Cerebellar nuclear complex (tissue), 1 donor: ENCODE data around the gene KRTAP10-4.
"Not testable (repeated sequence)": the region's sequence is repeated elsewhere in the genome, so short reads cannot be mapped to it uniquely, and the experiment has no call there.

Experiments
- DNase-seq, 2 experiments: peaks; one replicate each; lab custom pipeline; 2025; lab: John Stamatoyannopoulos, UW

KRTAP10-4 gene, protein sequence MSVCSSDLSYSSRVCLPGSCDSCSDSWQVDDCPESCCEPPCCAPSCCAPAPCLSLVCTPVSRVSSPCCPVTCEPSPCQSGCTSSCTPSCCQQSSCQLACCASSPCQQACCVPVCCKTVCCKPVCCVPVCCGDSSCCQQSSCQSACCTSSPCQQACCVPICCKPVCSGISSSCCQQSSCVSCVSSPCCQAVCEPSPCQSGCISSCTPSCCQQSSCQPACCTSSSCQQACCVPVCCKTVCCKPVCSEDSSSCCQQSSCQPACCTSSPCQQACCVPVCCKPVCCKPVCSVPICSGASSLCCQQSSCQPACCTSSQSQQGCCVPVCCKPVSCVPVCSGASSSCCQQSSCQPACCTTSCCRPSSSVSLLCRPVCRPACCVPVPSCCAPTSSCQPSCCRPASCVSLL

DNA sequence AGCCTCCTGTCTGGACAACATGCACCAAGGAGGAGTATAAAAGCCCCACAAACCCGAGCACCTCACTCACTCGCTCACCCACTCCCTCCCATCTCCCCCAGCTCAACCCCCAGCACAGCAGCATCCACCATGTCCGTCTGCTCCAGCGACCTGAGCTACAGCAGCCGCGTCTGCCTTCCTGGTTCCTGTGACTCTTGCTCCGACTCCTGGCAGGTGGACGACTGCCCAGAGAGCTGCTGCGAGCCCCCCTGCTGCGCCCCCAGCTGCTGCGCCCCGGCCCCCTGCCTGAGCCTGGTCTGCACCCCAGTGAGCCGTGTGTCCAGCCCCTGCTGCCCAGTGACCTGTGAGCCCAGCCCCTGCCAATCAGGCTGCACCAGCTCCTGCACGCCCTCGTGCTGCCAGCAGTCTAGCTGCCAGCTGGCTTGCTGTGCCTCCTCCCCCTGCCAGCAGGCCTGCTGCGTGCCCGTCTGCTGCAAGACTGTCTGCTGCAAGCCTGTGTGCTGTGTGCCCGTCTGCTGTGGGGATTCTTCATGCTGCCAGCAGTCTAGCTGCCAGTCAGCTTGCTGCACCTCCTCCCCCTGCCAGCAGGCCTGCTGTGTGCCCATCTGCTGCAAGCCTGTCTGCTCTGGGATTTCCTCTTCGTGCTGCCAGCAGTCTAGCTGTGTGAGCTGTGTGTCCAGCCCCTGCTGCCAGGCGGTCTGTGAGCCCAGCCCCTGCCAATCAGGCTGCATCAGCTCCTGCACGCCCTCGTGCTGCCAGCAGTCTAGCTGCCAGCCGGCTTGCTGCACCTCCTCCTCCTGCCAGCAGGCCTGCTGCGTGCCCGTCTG lies at the start of gene KRTAP10-4:
KRTAP10-4 (plus strand) TSS at position 100 of the 827 bp plus-strand sequence; CDS start at position 130, 30 bp downstream.
- not testable (repeated sequence) for DNase-seq

DNA sequence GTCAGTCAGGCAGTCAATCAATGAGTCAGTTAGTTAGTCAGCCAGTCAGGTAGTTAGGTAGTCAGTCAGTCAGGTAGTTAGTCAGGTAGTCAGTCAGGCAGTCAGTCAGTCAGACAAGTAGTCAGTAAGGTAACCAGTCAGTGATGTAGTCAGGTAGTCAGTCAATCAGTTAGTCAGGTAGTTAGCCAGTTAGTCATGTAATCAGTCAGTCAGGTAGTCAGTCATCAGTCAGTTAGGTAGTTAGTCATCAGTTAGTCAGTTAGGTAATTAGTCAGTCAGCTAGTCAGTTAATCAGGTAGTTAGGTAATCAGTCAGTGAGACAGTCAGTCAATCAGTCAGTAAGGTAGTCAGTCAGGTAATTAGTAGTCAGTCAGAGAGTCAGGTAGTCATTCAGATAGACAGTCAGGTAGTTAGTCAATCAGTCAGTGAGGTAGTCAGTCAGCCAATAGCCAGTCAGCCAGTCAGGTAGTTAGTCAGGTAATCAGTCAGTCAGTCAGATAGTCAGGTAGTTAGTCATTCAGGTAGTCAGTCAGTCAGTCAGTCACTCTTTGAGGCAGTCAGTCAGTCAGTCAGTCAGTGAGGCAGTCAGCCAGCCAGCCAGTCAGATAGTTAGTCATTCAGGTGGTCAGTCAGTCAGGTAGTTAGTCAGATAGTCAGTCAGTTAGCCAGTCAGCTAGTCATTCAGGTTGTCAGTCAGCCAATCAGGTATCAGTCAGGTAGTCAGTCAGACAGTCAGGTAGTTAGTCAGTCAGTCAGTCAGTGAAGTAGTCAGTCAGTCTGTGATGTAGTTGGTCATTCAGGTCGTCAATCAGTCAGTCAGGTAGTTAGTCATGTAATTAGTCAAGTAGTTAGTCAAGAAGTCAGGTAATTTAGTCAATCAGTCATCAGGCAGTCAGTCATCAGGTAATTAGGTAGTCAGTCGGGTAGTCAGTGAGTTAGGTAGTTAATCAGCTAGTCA lies 48.8 kb upstream of the KRTAP10-4 start:
- no peak for DNase-seq

GRCh38 chr21:44525391-44526095 lies 48.0 kb upstream of the KRTAP10-4 start:
- DNase-seq: no peak

GRCh38 chr21:44526096-44526997 lies 47.2 kb upstream of the KRTAP10-4 start:
- no peak for DNase-seq

DNA sequence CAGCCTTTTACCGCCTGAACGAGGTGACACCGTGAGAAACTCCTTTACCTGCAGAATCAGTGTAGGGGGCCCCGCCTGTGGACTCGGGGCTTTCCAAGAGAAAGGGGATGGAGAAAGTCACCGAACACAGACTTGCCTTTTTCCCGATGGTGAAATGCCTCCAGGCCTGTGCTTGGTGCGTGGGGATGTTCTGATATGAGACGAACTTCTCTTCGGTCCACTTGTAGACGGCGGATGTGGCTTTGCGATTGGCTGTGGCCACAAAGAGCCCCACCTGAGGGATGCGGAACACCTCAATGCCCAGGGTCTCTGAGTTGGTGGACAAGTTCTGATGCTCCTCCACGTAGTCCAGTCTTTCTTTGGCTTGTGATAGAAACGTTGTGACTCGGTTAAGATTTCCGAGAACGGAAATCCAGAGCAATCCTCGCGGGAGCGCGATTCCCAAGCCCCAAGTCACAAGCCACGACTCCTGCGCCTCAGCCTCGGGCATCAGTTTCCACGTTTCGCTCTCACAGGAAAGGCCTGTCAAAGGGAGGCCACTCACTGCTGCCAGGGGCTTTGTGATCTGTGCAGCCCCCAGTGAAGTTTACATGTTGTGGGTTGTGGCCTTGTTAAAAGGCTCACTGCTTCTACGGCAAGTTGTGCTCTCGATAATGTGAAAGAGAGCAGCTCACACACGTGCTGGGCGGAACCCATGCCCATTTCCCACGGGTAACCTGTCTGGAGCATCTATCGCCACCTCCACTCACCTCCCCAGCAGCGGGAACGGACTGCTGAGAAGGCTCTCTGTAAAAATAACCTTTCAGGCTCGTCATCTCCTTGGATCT lies 46.2 kb upstream of the KRTAP10-4 start:
- DNase-seq: no peak

DNA sequence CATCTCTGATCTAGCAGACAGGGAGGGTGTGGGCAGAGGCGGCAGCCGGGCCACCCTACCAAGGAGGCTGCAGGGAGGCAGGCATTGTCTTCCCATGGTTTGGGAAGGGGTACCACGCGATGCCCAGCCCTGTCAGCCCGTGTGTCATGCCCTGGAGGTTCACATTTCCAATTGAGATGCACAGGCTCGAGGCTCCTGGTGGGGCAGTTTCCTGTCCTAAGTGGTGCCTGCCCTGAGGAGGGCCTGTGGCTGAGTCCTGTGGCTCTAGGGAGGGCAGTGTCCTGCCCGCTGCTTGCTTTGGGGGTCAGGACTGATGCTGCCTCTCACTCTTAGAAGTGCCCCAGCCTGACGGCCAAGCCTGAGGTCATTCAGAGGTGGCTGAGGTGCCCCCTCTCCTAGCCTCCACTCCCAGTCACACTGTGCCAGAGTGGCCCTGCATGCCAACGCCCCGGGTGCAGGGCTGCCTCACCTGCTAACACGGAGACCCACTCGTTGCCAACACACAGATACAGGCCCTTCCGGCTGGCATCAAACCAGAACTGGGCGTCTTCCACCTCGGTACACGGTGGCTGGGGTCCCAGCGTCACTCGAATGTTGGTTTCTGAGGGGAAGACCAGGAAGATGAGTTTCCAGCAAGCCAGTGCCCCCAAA lies 45.4 kb upstream of the KRTAP10-4 start:
- no peak for DNase-seq

GRCh38 chr21:44528634-44528995 lies 44.9 kb upstream of the KRTAP10-4 start:
- no peak for DNase-seq

DNA sequence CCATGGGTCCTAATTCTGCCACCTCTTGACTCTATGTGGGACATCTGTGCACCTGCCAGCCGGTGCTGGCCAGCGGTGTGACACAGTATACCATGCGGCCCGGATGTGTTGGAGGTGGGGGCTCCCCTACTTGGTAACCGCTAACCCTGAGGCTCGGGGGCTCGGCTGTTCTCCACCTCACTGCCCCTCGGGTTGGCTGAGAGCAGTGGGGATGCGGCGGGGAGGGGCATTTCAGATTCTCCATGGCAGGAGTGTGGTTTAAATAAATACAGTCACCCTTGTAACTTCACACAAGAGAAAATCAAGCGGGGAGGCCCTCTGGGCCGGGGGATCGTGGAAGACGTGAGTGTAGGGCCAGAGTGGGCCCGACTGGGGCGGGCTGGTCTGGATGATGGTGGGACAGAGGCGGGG lies 44.5 kb upstream of the KRTAP10-4 start:
- DNase-seq: no peak

- no peak for DNase-seq
Observed at GRCh38 chr21:44529503-44530125, 43.9 kb upstream of the KRTAP10-4 start.

GRCh38 chr21:44530221-44530902 lies 43.2 kb upstream of the KRTAP10-4 start:
- no peak for DNase-seq

DNA sequence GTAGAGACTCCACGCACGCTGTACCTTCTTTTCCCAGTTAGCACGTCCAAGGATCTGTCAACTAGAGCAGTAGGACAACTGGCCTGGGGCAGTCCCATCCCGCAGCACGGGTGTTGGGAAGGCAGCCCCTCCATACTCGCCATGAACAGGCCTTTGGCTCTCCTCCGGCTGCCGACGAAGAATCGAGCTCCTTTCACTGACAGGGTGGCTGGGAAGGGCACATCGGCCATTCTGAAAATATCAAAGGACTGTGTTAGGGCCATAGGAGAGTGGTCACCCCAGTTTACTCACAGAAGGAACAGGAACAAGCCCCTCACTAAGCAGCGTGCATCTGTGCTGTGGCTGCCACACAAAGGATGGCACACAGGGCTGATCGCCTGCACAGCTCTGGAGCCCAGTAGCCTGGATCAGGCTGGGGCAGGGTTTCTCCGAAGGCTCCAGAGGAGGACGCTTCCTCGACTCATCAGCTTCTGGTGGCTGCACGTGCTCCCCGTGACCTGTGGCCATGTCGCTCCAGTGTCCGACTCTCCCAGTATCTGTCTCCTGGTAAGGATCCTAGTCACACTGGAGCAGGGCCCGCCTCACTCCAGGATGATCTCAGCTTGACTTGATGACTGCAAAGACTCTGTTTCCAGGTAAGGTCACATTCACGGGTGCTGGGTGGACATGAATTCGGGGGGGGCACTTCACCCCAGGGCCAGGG lies 42.5 kb upstream of the KRTAP10-4 start:
- DNase-seq: no peak

GRCh38 chr21:44531606-44532564 lies 41.6 kb upstream of the KRTAP10-4 start:
- no peak for DNase-seq

- DNase-seq: no peak
Observed at GRCh38 chr21:44532712-44533111, 40.8 kb upstream of the KRTAP10-4 start.

DNA sequence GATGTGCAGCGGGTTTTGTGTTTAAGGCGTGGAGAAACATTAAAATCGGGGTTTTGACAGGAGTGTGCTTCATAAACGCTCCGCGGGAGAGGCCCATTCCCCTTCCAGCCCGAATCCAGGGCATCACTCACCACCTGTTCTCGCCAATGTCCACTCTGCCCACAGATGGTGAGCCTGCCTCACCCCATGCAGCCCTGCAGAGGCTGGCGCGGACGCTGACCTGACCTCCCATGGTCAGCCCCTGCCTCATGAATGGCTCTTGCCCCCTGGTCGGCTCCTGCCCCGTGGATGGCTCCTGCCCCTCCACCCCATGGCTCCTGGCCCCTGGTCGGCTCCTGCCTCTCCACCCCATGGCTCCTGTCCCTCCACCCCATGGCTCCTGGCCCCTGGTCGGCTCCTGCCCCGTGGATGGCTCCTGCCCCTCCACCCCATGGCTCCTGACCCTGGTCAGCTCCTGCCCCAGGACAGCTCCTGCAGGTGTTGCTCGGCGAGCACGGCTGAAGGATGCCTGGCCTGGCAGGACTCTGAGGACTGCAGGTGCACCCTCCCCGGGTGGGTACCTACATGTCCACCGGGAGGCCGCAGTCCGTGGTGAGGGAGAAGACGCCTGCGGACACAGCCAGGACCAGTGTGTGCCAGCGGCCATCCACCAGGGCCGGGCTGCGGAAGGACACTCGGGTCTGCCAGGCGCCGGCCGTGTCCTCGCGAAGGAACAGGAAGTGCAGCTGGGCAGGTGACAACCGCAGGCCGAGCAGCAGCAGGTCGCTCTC lies 40.2 kb upstream of the KRTAP10-4 start:
- no peak for DNase-seq
